B cell (primary cell): ENCODE results near the gene DLGAP4.

ENCODE experiments used
- CTCF ChIP-seq: fragments of 200-600 bp; IDR thresholded peaks from one replicate; pipeline ENCODE4 v1.8.0; 2022; ENCODE audit warnings: antibody characterized with exemption, mild to moderate bottlenecking
- EZH2 ChIP-seq: IDR thresholded peaks from 2 replicates; pipeline ENCODE4 v1.6.1; 2012; ENCODE audit warnings: borderline replicate concordance, low read depth, mild to moderate bottlenecking, moderate library complexity, low read length; ENCODE audit not compliant: insufficient read depth, poor library complexity, severe bottlenecking

- no peak for TF ChIP-seq CTCF
- no peak for TF ChIP-seq EZH2
These were observed 643 bp downstream of the DLGAP4 start for GRCh38 chr20:36306553-36307411.
